Osteocyte (in vitro differentiated cells): ENCODE data around the gene SH3RF3. TPM values are rescaled to one million over a fixed set of nuclear protein-coding genes. Genes with fewer than 3 reads are reported as not detected.

Experiments used
- DNase-seq: peaks from one replicate; pipeline ENCODE4 v3.0.0; 2021; ENCODE audit warnings: mixed read lengths; ENCODE audit not compliant: unreplicated experiment; ENCODE audit errors: extremely low spot score
- H3K27ac Mint-ChIP-seq: one replicate; pipeline ENCODE4 v1.8.0; 2021; ENCODE audit warnings: mild to moderate bottlenecking, mixed read lengths; ENCODE audit not compliant: unreplicated experiment
- H3K27me3 Mint-ChIP-seq: one replicate; pipeline ENCODE4 v1.8.0; 2021; ENCODE audit warnings: mixed read lengths; ENCODE audit not compliant: unreplicated experiment
- H3K36me3 Mint-ChIP-seq: one replicate; pipeline ENCODE4 v1.8.0; 2021; ENCODE audit warnings: mixed read lengths; ENCODE audit not compliant: unreplicated experiment
- H3K4me1 Mint-ChIP-seq: one replicate; pipeline ENCODE4 v1.8.0; 2021; ENCODE audit warnings: mixed read lengths; ENCODE audit not compliant: unreplicated experiment
- H3K4me3 Mint-ChIP-seq: one replicate; pipeline ENCODE4 v1.8.0; 2021; ENCODE audit warnings: mild to moderate bottlenecking, moderate library complexity, mixed read lengths; ENCODE audit not compliant: unreplicated experiment
- H3K9me3 Mint-ChIP-seq: one replicate; pipeline ENCODE4 v1.8.0; 2021; ENCODE audit warnings: mixed read lengths; ENCODE audit not compliant: unreplicated experiment
- total RNA-seq: library from RNA; stranded (reverse); gene quantifications from 2 replicates; pipeline ENCODE4 v1.2.1, GENCODE V29; 2021
- TF ChIP-seq, protein P1 (sequence below): fragments of 200-600 bp; sonication (generic); IDR thresholded peaks from 2 replicates; pipeline ENCODE4 v1.5.0; 2021; ENCODE audit warnings: antibody characterized with exemption, mild to moderate bottlenecking, moderate library complexity

SH3RF3 gene
- total RNA-seq, 1 donor from 2014 or later = 79.4 TPM

DNA sequence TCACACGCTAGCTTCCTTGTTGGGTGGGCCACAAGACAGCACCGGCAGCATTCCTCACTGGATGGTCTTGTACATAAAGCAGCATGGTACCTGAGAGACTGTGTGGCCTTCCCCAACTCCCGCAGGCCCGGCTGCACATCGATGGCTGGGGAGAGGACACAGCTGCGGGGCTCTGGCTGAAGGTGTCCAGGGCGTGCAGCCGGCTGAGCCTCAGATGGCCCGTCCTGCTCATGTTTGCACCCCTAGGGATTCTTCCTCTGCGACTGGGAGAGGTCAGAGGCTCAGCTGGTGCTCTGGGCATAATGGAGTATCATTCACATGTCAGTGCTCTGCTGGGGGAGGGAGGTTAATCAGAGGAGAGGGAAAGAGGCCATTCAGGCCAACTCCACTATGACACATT, 276.9 kb downstream of the SH3RF3 start:
- H3K27ac Mint-ChIP-seq = peak overlapping the region; percentile 38
- TF ChIP-seq, protein P1, sequence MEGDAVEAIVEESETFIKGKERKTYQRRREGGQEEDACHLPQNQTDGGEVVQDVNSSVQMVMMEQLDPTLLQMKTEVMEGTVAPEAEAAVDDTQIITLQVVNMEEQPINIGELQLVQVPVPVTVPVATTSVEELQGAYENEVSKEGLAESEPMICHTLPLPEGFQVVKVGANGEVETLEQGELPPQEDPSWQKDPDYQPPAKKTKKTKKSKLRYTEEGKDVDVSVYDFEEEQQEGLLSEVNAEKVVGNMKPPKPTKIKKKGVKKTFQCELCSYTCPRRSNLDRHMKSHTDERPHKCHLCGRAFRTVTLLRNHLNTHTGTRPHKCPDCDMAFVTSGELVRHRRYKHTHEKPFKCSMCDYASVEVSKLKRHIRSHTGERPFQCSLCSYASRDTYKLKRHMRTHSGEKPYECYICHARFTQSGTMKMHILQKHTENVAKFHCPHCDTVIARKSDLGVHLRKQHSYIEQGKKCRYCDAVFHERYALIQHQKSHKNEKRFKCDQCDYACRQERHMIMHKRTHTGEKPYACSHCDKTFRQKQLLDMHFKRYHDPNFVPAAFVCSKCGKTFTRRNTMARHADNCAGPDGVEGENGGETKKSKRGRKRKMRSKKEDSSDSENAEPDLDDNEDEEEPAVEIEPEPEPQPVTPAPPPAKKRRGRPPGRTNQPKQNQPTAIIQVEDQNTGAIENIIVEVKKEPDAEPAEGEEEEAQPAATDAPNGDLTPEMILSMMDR = no peak
- no peak for DNase-seq
- no peaks in the 10 kb centered on the region for H3K27me3 Mint-ChIP-seq
- no peaks in the 10 kb centered on the region for H3K9me3 Mint-ChIP-seq
- no peak overlapping the region for H3K4me3 Mint-ChIP-seq
- peaks cover 48% of the 10 kb centered on the region for H3K36me3 Mint-ChIP-seq
- H3K4me1 Mint-ChIP-seq = peaks cover 58% of the 10 kb centered on the region

DNA sequence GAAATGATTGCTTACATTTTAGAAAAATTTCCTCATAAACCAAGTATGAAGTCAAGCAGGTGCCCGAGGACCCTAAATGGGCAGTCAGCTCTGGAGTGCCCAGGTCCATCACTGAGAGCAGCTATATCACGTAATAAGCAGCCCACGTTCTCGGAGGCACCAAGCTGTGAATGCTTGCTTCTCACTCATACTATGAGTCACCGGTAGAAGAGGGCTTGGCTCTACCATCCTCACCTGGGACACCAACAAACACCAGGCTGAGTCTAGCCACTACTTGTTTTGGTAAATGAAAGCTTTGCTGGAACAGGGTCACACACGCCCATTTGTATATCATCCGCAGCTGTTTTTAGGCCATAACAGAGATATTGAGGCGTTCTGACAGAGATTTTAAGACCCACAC, 277.3 kb downstream of the SH3RF3 start:
- Mint-ChIP-seq H3K4me1 (peaks cover 63% of the 10 kb centered on the region), H3K4me3 (no peak overlapping the region), H3K9me3 (no peaks in the 10 kb centered on the region), H3K27ac (peak overlapping the region; percentile 38), H3K27me3 (no peaks in the 10 kb centered on the region), H3K36me3 (peaks cover 45% of the 10 kb centered on the region)
- TF ChIP-seq, protein P1 = no peak
- no peak for DNase-seq

DNA sequence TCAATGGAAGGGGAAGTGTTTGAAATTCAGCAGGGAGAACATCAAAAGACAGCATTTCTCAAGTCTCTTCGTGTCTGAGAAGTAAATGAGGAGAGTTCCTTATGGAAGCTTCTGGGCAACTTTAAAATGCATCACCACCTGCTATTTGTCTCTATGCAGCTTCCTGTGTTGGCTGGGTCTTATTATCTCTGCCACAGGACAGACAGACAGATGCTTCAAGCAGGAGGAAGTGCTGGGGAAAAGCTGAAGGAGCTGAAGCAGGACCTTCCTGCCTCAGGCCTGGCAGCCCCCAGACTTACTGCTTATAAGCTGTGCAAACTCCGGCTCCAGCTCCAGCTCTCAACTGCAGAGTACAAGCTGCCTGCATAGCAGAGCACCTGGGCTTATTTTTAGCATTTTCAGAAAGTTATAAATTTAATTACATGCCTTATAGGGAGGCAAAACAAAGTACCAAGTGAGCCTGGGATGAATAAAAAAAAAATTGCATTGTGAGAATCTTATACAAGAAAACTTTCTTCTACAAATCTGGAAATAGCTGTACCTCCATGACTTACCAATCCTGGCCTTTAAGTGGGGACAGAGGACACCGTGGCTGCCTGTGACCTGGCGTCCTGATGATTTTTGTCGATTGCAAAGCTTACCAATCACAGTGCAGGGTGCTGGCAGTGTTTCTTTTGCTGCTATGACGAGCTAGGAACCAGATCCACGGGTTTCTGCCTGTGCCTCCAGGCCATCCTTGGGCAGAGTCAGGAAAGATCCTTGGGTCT, 278.5 kb downstream of the SH3RF3 start:
- peaks cover 37% of the 10 kb centered on the region for H3K36me3 Mint-ChIP-seq
- H3K4me3 Mint-ChIP-seq = no peak overlapping the region
- TF ChIP-seq, protein P1 = no peak
- no peak for DNase-seq
- H3K4me1 Mint-ChIP-seq = peaks cover 66% of the 10 kb centered on the region
- no peak overlapping the region for H3K27ac Mint-ChIP-seq
- H3K27me3 Mint-ChIP-seq = no peaks in the 10 kb centered on the region
- H3K9me3 Mint-ChIP-seq = no peaks in the 10 kb centered on the region

DNA sequence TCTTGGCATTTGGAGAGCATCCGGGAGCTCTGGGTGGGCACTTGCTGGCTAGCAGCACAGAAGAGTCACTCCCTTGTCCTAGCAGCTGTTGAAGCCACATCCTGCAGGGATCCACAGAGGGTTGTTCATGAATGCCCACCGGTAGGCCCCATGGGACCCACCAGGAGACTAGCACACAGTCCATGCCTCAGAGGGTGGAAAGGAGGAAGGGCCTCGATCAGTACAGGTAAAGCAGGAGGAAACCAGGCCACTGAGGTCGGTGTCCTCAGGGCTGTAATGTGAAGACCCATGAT, 279.0 kb downstream of the SH3RF3 start:
- Mint-ChIP-seq H3K27ac (peak overlapping the region; percentile 47), H3K4me1 (peaks cover 64% of the 10 kb centered on the region), H3K36me3 (peaks cover 34% of the 10 kb centered on the region), H3K27me3 (no peaks in the 10 kb centered on the region), H3K9me3 (no peaks in the 10 kb centered on the region), H3K4me3 (no peak overlapping the region)
- no peak for DNase-seq
- TF ChIP-seq, protein P1 = no peak

DNA sequence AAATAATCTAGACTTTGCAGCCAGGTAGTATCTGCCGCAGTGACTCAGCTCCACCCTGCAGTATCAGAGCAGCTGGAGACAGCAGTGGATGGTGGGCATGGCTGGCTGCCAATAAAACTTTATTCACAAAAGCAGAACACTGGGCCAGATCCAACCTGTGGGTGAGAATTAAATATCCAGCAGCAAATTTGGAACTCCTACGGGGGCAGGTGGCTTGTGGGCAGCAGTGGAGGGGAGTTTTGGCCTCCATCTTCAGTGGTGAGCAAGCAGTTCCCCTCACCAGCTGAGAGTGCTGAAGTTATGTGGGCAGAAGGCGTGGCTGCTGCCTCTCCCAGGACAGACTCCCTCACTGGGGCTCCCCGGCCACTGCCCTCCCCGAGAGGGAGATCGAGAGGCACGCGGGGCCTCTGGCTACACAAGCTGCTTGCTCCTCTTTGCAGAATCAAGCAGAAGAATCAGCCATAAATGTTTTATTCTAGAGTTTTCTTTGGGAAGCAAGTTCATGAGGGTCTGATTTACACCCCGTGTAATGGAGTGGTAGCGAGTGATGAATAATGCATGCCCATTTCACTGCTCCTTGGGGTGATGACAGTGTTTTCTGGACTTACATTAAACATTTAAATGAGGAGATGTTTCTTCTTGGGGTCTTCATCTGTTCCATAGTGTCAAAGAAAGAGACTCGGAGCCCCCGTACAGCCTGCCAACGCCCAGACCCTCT, 280.5 kb downstream of the SH3RF3 start:
- Mint-ChIP-seq H3K4me1 (peaks cover 58% of the 10 kb centered on the region), H3K27me3 (no peaks in the 10 kb centered on the region), H3K36me3 (peaks cover 35% of the 10 kb centered on the region), H3K9me3 (no peaks in the 10 kb centered on the region), H3K27ac (peak overlapping the region; percentile 63), H3K4me3 (no peak overlapping the region)
- DNase-seq = no peak
- TF ChIP-seq, protein P1 = no peak
